MM.1S (cell line): ENCODE data around the gene FIGNL1.

ENCODE experiments used
- CTCF ChIP-seq: fragments of 300-600 bp; sonication (generic); IDR thresholded peaks from 2 replicates; pipeline ENCODE4 v1.5.1; 2016; ENCODE audit warnings: antibody characterized with exemption, low read length, mixed read lengths
- EZH2 ChIP-seq: fragments of 300-600 bp; sonication (generic); optimal IDR thresholded peaks from 2 replicates; pipeline ENCODE3; 2017; ENCODE audit warnings: low read depth, mild to moderate bottlenecking, antibody characterized with exemption, low read length, mixed read lengths

- TF ChIP-seq CTCF (no peak), EZH2 (no peak)
Measured at GRCh38 chr7:50470250-50471163, 20.4 kb upstream of the FIGNL1 start.
